Mammary epithelial cell (primary cell): Measurements from ENCODE around the gene CTNNBIP1.

ENCODE experiments used
- EZH2 ChIP-seq: IDR thresholded peaks from 2 replicates; pipeline ENCODE4 v1.6.1; 2012; ENCODE audit warnings: low read length, inconsistent platforms, borderline replicate concordance
- TF ChIP-seq, protein P1 (sequence below), 2 donors: IDR thresholded peaks in 1 of 2; conservative IDR thresholded peaks in 1 of 2; 2 replicates each; pipeline ENCODE4 v1.5.1; 2011 to 2012; ENCODE audit warnings: inconsistent platforms in 2 of 2, low read length in 2 of 2, mild to moderate bottlenecking in 2 of 2, control low read depth in 1 of 2, low read depth in 1 of 2; ENCODE audit not compliant: insufficient read depth in 1 of 2; ENCODE audit errors: extremely low read depth in 1 of 2

GRCh38 chr1:9889411-9889810 is 20.7 kb downstream of the CTNNBIP1 start:
- TF ChIP-seq, protein P1, sequence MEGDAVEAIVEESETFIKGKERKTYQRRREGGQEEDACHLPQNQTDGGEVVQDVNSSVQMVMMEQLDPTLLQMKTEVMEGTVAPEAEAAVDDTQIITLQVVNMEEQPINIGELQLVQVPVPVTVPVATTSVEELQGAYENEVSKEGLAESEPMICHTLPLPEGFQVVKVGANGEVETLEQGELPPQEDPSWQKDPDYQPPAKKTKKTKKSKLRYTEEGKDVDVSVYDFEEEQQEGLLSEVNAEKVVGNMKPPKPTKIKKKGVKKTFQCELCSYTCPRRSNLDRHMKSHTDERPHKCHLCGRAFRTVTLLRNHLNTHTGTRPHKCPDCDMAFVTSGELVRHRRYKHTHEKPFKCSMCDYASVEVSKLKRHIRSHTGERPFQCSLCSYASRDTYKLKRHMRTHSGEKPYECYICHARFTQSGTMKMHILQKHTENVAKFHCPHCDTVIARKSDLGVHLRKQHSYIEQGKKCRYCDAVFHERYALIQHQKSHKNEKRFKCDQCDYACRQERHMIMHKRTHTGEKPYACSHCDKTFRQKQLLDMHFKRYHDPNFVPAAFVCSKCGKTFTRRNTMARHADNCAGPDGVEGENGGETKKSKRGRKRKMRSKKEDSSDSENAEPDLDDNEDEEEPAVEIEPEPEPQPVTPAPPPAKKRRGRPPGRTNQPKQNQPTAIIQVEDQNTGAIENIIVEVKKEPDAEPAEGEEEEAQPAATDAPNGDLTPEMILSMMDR (conservative IDR thresholded peaks at IDR 0.05 in 1 of 2, IDR thresholded peaks at IDR 0.05 in 1 of 2; ENCODE audit: extremely low read depth in 1 of 2, insufficient read depth in 1 of 2, low read depth in 1 of 2, low read length in 2 of 2) = no peak
- no peak for TF ChIP-seq EZH2
